C4-2B (cell line): ENCODE results near the gene DUSP2.
A peak's percentile ranks its signal among the peaks of the same experiment; 100 is the strongest.
"Not testable (repeated sequence)": the region's sequence is repeated elsewhere in the genome, so short reads cannot be mapped to it uniquely, and the experiment has no call there.

ENCODE experiments used
- H3K27ac ChIP-seq: fragments of 450-650 bp; 2 replicates; pipeline ENCODE4 v1.5.1; 2017
- ZFX ChIP-seq: fragments of 450-650 bp; IDR thresholded peaks from 2 replicates; pipeline ENCODE4 v1.6.1; 2017
- TF ChIP-seq, protein P1 (sequence below): fragments of 450-650 bp; conservative IDR thresholded peaks from 2 replicates; pipeline ENCODE4 v1.5.1; 2017; ENCODE audit warnings: mild to moderate bottlenecking

DUSP2 gene

DNA sequence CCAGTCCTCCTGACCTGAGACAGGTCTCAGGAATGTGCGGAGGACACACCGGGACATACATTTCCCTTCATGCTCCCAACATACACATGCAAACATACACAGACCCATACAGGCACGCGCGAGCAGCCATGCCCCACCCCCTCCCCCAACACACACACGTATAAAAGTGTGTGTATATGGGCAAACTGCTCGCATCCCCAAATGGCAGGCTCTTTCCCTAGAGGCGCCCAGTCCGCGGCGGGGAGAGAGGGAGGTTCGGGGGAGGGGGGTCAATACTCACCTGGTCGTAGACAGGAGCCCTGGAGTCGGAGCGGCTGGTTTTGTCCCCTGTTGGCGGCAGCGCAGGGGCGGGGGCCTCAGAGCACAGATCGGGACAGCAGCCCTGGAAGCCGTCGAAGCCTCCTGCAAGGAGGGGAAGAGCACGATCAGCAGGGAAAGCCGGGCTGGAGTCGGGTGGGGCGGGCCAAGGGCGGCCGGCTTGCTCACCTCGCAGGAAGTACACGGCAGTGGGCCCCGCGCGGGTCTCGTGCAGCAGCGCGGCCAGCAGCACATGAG, 682 bp downstream of the DUSP2 start:
- no peak for TF ChIP-seq ZFX
- TF ChIP-seq, protein P1, sequence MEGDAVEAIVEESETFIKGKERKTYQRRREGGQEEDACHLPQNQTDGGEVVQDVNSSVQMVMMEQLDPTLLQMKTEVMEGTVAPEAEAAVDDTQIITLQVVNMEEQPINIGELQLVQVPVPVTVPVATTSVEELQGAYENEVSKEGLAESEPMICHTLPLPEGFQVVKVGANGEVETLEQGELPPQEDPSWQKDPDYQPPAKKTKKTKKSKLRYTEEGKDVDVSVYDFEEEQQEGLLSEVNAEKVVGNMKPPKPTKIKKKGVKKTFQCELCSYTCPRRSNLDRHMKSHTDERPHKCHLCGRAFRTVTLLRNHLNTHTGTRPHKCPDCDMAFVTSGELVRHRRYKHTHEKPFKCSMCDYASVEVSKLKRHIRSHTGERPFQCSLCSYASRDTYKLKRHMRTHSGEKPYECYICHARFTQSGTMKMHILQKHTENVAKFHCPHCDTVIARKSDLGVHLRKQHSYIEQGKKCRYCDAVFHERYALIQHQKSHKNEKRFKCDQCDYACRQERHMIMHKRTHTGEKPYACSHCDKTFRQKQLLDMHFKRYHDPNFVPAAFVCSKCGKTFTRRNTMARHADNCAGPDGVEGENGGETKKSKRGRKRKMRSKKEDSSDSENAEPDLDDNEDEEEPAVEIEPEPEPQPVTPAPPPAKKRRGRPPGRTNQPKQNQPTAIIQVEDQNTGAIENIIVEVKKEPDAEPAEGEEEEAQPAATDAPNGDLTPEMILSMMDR = peak; percentile 42; the same call in 1 of the 2 replicates
- peak overlapping the region; percentile 96 for H3K27ac ChIP-seq

DNA sequence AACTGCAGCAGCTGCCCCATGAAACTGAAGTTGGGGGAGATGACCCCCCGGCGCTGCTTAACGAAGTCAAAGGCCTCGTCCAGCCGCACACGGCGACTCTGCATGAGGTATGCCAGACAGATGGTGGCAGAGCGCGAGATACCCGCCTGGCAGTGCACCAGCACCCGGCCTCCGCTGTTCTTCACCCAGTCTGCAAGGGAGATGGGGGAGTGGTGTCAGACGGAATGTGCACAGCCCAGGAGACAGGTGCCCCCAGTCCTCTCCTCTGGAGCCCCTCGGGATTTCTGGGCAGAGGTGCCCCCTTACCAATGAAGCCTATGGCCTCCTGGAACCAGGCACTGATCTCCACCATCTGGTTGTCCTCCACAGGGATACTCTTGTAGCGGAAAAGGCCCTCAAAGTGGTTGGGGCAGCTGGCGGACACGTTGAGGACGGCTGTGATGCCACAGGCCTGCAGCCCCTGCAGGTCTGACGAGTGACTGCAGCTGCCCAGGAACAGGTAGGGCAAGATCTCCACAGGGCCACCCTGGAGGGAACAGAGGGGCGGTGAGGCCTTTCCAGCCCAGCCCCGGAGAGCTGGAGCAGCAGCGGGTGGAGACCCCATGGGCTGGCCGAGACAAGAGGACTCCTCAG, 1.3 kb downstream of the DUSP2 start:
- peak overlapping the region; percentile 96 for H3K27ac ChIP-seq
- TF ChIP-seq, protein P1 = peak; percentile 65
- no peak for TF ChIP-seq ZFX

DNA sequence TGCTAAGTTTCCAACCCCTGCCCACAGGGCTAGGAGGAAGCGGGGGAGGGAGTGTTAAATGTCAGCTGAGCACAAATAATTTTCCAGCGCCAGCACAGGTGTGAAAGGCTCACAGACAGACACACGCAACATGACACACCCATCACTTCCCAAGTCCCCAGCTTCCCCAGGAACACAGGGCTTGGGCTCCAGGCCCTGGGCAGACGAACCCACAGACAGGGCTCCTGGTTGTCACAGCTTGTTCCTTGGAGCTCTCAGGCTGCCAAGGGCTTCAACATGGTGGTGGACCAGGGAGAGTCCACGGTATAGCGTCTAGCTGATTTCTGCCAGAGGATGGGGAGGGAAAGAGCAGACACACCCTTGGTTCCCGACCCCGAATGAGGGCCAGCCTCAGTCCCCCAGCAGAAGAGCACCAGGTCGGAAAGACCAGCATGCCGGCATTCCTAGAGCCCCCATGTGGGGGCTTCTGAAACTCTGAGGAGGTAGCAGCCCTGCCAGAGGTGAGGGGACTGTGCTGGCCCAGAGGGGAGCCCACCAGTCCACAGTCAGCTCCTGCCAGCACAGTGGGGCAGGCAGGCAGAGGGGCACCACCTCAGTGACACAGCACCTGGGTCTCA, 1.9 kb downstream of the DUSP2 start:
- TF ChIP-seq ZFX = no peak
- TF ChIP-seq, protein P1 = no peak
- peak overlapping the region; percentile 96 for H3K27ac ChIP-seq

DNA sequence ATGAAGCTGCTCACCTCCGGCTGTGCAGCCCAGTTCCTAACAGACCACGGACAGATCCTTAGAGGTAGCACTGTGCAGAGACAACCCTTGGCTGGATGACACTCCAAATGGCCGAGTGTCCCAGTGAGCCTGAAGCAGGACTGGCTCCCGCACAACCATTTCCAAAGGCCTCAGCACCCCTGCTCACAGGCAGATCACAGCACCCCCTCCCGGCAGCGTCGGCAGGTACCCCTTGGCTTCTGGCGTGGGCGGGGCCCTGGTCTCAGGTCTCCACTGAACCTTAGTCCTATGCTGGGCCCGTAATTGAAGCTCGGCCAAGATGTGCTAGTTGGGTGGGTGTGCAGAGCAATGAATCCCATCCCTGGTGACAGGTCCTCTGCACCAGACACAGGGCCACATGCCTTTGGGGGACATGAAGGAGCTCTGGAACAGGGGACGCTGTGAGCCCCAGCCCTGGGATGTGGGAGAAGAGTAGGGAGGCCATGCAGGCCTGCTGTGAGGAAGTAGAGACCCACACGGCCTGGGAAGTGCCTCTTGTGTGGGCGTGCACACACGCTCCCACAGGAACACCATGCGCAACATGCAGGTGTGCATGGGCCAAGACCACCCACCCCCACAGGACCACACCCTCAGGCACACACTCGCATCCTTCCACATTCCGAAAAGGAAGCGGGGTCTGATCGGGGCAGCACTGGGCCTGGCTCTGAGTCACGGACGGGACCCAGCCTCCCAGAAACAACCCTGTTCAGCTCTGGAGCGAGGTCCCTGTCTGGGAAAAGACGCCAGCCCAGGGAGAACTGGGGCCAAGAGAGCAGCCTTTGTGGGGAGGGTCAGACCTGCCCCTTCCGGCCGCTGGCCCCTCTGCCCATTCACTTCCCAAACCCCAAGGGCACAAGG, 2.8 kb downstream of the DUSP2 start:
- H3K27ac ChIP-seq = no peak overlapping the region
- TF ChIP-seq ZFX = no peak
- TF ChIP-seq, protein P1 = no peak; the same call in 1 of the 2 replicates

DNA sequence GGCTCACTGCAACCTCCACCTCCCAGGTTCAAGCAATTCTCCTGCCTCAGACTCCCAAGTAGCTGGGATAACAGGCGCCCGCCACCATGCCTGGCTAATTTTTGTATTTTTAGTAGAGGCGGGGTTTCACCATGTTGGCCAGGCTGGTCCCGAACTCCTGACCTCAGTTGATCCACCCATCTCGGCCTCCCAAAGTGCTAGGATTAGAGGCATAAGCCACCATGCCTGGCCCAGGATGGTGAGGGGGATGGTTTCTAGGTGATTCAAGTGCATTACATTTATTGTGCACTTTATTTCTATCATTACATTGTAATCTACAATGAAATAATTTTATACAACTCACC, 3.6 kb downstream of the DUSP2 start:
- H3K27ac ChIP-seq = not testable (repeated sequence)

DNA sequence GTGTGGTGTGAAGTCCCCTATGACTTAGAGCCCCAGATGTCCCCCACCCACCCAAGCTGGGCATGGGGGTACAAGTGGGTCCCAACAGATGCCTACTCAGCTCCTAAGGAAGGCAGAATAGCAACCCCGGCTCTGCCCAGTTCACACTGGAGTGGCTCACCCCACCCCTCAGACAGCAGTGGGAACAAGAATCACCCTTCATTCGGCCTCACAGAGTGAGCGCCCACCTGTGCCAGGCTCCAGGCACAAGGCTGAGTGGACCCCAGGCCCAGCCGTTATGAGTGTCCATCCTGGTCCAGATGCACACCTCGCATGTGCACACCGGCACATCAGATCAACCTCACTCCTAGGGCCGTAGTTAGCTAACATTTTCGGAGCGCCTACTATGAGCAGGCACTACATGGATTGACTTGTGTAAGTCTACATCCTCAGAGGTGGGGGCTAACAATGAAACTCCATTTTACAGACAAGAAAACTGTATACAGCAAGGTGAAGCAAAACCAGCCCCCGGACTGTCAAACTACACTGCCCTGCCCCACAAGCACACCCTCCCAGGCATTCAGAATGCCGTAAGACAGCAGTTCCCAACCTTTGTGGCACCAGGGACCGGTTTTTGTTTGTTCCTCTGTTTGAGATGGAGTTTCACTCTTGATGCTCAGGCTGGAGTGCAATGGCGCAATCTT, 4.2 kb downstream of the DUSP2 start:
- TF ChIP-seq, protein P1 = no peak
- TF ChIP-seq ZFX = no peak
- H3K27ac ChIP-seq = no peak overlapping the region

DNA sequence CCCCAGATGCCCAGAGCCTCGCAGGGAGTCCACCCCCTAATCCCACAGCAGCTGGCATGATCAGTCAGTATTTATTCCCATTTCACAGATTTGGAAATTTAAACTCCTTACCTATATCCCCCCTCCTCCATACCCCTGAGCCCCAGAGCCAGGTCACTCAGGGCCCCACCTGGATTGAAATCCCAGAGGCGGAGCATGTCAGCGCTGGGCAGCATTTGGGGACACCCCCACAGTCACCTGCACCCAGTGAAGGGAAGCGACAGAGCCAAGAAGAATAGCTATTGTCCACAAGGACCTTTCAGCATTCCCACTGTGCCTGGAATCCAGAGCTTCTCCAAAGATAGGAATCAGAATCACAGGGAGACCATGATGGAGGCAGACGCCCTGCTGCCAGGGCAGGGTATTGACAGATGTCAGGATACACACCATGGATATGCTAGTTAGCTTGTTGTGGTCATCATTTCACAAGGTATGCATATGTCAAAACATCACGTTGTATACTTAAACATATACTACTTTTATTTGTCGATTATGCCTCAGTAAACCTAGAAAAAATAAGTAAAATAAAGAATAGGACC, 6.0 kb downstream of the DUSP2 start:
- peak overlapping the region; percentile 4; the same call in 1 of the 2 replicates for H3K27ac ChIP-seq
- no peak for TF ChIP-seq ZFX
- TF ChIP-seq, protein P1 = no peak
